ENCODE data around the gene C9orf50. TPM values are rescaled to one million over a fixed set of nuclear protein-coding genes. Genes with fewer than 3 reads are reported as not detected.

C9orf50 gene
- total RNA-seq, 2 donors from 2014 or later, result not detected

DNA sequence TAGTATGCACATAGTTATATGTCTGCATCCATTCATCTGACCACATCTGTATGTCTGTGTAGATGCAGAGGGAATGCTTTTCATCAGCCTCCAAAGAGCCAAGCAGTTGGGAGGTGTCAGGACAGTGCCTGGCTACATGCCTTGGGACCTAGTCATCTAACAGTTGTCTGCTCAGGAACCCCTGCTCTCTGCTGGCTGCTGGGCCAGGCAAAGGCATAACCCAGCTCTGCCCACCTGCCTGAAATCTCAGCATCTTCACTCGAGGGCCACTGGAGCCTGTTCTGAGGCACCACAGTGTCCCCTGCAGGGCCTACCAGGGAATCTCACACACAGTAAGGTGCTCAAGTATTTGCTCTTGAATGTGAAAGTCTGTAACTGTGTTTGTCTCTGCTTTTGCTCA is 3.7 kb downstream of the C9orf50 start:
- no peak for ATAC-seq
- TF ChIP-seq CTCF (IDR thresholded peaks at IDR 0.05) (no peak), POLR2A (IDR thresholded peaks at IDR 0.05) (no peak)
- WGBS, 2 donors, result 0 to 7% methylated on average over 1 of the region's 1 CpG

GRCh38 chr9:129615407-129616285 is 5.3 kb downstream of the C9orf50 start:
- ATAC-seq, result no peak
- Histone ChIP-seq H3K27me3 (peaks cover 0 to 10% of the 10 kb centered on the region in 2 donors), H3K4me3 (no peak overlapping the region), H3K27ac (no peak overlapping the region), H3K36me3 (replicated peaks in 1 of 2; ENCODE audit: insufficient read depth in 1 of 2, low read depth in 2 of 2) (no peaks in the 10 kb centered on the region), H3K9me3 (no peaks in the 10 kb centered on the region), H3K4me1 (peaks cover 20% of the 10 kb centered on the region)
- no peak for DNase-seq
- intact Hi-C loops (cut with DNase I), result no loop called here
- no peak for TF ChIP-seq POLR2A (IDR thresholded peaks at IDR 0.05)
- TF ChIP-seq CTCF (IDR thresholded peaks at IDR 0.05), result no peak
- WGBS, 2 donors, result 75 to 81% methylated on average over 16 to 31 of the region's 31 CpGs

More for the DNA sequence above, 3.7 kb downstream of the C9orf50 start:
- Histone ChIP-seq H3K4me1 (peaks cover 11% of the 10 kb centered on the region), H3K4me3 (no peak overlapping the region), H3K27ac (no peak overlapping the region), H3K9me3 (no peaks in the 10 kb centered on the region), H3K27me3 (peaks cover 0 to 10% of the 10 kb centered on the region in 2 donors), H3K36me3 (replicated peaks in 1 of 2; ENCODE audit: insufficient read depth in 1 of 2, low read depth in 2 of 2) (no peaks in the 10 kb centered on the region)
- no peak for DNase-seq
- intact Hi-C loops (cut with DNase I), result no loop called here

DNA sequence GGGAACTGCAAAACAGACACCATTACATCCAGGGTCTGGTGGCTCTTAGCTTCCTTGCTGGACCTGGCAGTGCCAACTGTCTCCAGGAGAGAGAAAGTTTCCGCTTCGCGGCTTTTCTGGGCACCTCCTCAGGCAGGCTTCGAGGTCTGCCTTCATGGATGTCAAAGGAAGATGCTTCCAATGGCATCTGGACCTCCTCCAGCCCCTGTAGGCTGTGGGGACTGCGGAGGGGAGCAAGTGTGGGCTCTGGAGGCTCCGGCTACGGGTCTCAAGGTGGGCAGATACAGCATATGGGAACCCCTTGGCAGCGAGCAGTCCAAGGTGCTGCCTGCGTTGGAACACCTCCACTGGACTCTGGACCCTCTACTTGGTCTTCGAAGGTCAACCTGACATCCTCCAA is 6.0 kb downstream of the C9orf50 start:
- Histone ChIP-seq H3K27ac (no peak overlapping the region), H3K4me1 (peaks cover 18% of the 10 kb centered on the region), H3K4me3 (no peak overlapping the region), H3K9me3 (no peaks in the 10 kb centered on the region), H3K27me3 (peaks cover 0 to 3% of the 10 kb centered on the region in 2 donors), H3K36me3 (replicated peaks in 1 of 2; ENCODE audit: insufficient read depth in 1 of 2, low read depth in 2 of 2) (no peaks in the 10 kb centered on the region)
- WGBS, 2 donors, result 60 to 75% methylated on average over 5 to 10 of the region's 10 CpGs
- no peak for ATAC-seq
- TF ChIP-seq CTCF (IDR thresholded peaks at IDR 0.05) (no peak), POLR2A (IDR thresholded peaks at IDR 0.05) (no peak)
- intact Hi-C loops (cut with DNase I), result loop anchor here (5.0 kb wide), 1 partner anchor 488 kb away; no protein-coding TSS in a partner anchor
- DNase-seq, result peak in 1 of 4 donors; percentile 8

GRCh38 chr9:129613520-129614175 is 7.3 kb downstream of the C9orf50 start:
- H3K4me3 ChIP-seq, result no peak overlapping the region
- WGBS, 2 donors, result 40 to 47% methylated on average over 13 to 18 of the region's 19 CpGs
- H3K36me3 ChIP-seq (replicated peaks in 1 of 2; ENCODE audit: insufficient read depth in 1 of 2, low read depth in 2 of 2), result no peaks in the 10 kb centered on the region
- no peak overlapping the region for H3K27ac ChIP-seq
- ATAC-seq (no peak), DNase-seq (peak in 2 of 4 donors; percentile 47 to 64)
- intact Hi-C loops (cut with DNase I), result loop anchor here (5.0 kb wide), 1 partner anchor 486 kb away; no protein-coding TSS in a partner anchor
- peaks cover 18% of the 10 kb centered on the region for H3K4me1 ChIP-seq
- no peak for TF ChIP-seq CTCF (IDR thresholded peaks at IDR 0.05)
- TF ChIP-seq POLR2A (IDR thresholded peaks at IDR 0.05), result peak in 1 of 3 donors; percentile 20
- H3K27me3 ChIP-seq, result no peaks in the 10 kb centered on the region
- H3K9me3 ChIP-seq, result no peaks in the 10 kb centered on the region
